DOHH2 (cell line): ENCODE data around the gene C2CD5.

ENCODE experiments used
- CTCF ChIP-seq: fragments of 200-600 bp; sonication (generic); IDR thresholded peaks from one replicate; pipeline ENCODE4 v1.5.1; 2014; ENCODE audit warnings: antibody characterized with exemption, mild to moderate bottlenecking, low read depth, low read length; ENCODE audit not compliant: poor library complexity, severe bottlenecking
- EZH2phosphoT487 ChIP-seq: fragments of 200-600 bp; sonication (generic); IDR thresholded peaks from 2 replicates; pipeline ENCODE4 v1.6.1; 2017; ENCODE audit warnings: borderline replicate concordance, mild to moderate bottlenecking, antibody characterized with exemption, low read length, moderate library complexity, mixed read lengths

GRCh38 chr12:22477894-22478287 lies 66.5 kb downstream of the C2CD5 start:
- no peak for TF ChIP-seq CTCF
- TF ChIP-seq EZH2phosphoT487 = no peak
